Measurements from ENCODE around the gene AGAP3.

Gene AGAP3

GRCh38 chr7:151099486-151100211 is 13.4 kb downstream of the AGAP3 start:
- DNase-seq (ENCODE audit: insufficient read length, low spot score) (no peak), FAIRE-seq (no peak)
- TF ChIP-seq CTCF (IDR thresholded peaks at IDR 0.05; ENCODE audit: insufficient read depth, missing control alignments) = no peak

GRCh38 chr7:151100921-151101320 is 14.6 kb downstream of the AGAP3 start:
- FAIRE-seq (no peak), DNase-seq (ENCODE audit: insufficient read length, low spot score) (no peak)
- no peak for TF ChIP-seq CTCF (IDR thresholded peaks at IDR 0.05; ENCODE audit: insufficient read depth, missing control alignments)

GRCh38 chr7:151101621-151102396 is 15.5 kb downstream of the AGAP3 start:
- TF ChIP-seq CTCF (IDR thresholded peaks at IDR 0.05; ENCODE audit: insufficient read depth, missing control alignments) = no peak
- FAIRE-seq (no peak), DNase-seq (ENCODE audit: insufficient read length, low spot score) (no peak)

GRCh38 chr7:151102991-151103390 is 16.7 kb downstream of the AGAP3 start:
- FAIRE-seq (no peak), DNase-seq (ENCODE audit: insufficient read length, low spot score) (no peak)
- TF ChIP-seq CTCF (IDR thresholded peaks at IDR 0.05; ENCODE audit: insufficient read depth, missing control alignments) = no peak

- FAIRE-seq (no peak), DNase-seq (ENCODE audit: insufficient read length, low spot score) (no peak)
- TF ChIP-seq CTCF (IDR thresholded peaks at IDR 0.05; ENCODE audit: insufficient read depth, missing control alignments) = no peak
Measured at GRCh38 chr7:151103973-151104372, 17.7 kb downstream of the AGAP3 start.

- TF ChIP-seq CTCF (IDR thresholded peaks at IDR 0.05; ENCODE audit: insufficient read depth, missing control alignments) = no peak
- FAIRE-seq (no peak), DNase-seq (ENCODE audit: insufficient read length, low spot score) (no peak)
Measured at GRCh38 chr7:151104411-151105235, 18.3 kb downstream of the AGAP3 start.

Measured in D721Med (cell line).